Measurements from ENCODE around the gene ZC3H13. TPM values are rescaled to one million over a fixed set of nuclear protein-coding genes. Genes with fewer than 3 reads are reported as not detected.

Gene ZC3H13
- total RNA-seq, 3 donors from 2014 or later (not counting 1 experiment from before 2014, with no cell fraction given): 54.3 to 75.3 (median 65.8) TPM

- no peak for DNase-seq
- WGBS (ENCODE audit: insufficient coverage): 86% methylated on average over 3 of the region's 3 CpGs
- intact Hi-C loops (cut with micrococcal nuclease): no loop called here
Observed at GRCh38 chr13:45931211-45931610, 121.3 kb downstream of the ZC3H13 start.

GRCh38 chr13:45930177-45930576 lies 122.4 kb downstream of the ZC3H13 start:
- Histone ChIP-seq H3K4me3 (ENCODE audit: low read length) (no peak overlapping the region), H3K36me3 (ENCODE audit: control insufficient read depth, insufficient read depth, low read length) (no peaks in the 10 kb centered on the region), H3K27me3 (ENCODE audit: control insufficient read depth, insufficient read depth, low read length) (no peaks in the 10 kb centered on the region), H3K9me3 (ENCODE audit: control insufficient read depth, insufficient read depth, low read length) (no peaks in the 10 kb centered on the region), H3K4me1 (ENCODE audit: control insufficient read depth, insufficient read depth, low read length) (no peaks in the 10 kb centered on the region), H3K27ac (ENCODE audit: low read length) (no peak overlapping the region)
- no peaks in the 10 kb centered on the region for H3K9me3 Mint-ChIP-seq
- no peak overlapping the region for H3K4me3 Mint-ChIP-seq
- ATAC-seq (no peak), DNase-seq (no peak)
- intact Hi-C loops (cut with micrococcal nuclease): no loop called here
- no peaks in the 10 kb centered on the region for H3K4me1 Mint-ChIP-seq
- peaks cover 16 to 19% of the 10 kb centered on the region in 2 donors for H3K27me3 Mint-ChIP-seq (ENCODE audit: low read depth in 2 of 2)
- TF ChIP-seq CTCF (IDR thresholded peaks at IDR 0.05): no peak
- no peaks in the 10 kb centered on the region for H3K36me3 Mint-ChIP-seq
- 93% methylated on average over 6 of the region's 7 CpGs for WGBS (ENCODE audit: insufficient coverage)
- H3K27ac Mint-ChIP-seq: no peak overlapping the region

More at GRCh38 chr13:45931211-45931610, 121.3 kb downstream of the ZC3H13 start:
- Mint-ChIP-seq H3K27ac (no peak overlapping the region), H3K4me1 (no peaks in the 10 kb centered on the region), H3K4me3 (no peak overlapping the region), H3K36me3 (no peaks in the 10 kb centered on the region), H3K27me3 (ENCODE audit: low read depth in 2 of 2) (peaks cover 19 to 24% of the 10 kb centered on the region in 2 donors), H3K9me3 (no peaks in the 10 kb centered on the region)
- Histone ChIP-seq H3K27ac (ENCODE audit: low read length) (no peak overlapping the region), H3K4me1 (ENCODE audit: control insufficient read depth, insufficient read depth, low read length) (no peaks in the 10 kb centered on the region), H3K27me3 (ENCODE audit: control insufficient read depth, insufficient read depth, low read length) (no peaks in the 10 kb centered on the region), H3K9me3 (ENCODE audit: control insufficient read depth, insufficient read depth, low read length) (no peaks in the 10 kb centered on the region), H3K4me3 (ENCODE audit: low read length) (no peak overlapping the region), H3K36me3 (ENCODE audit: control insufficient read depth, insufficient read depth, low read length) (no peaks in the 10 kb centered on the region)
- no peak for TF ChIP-seq CTCF (IDR thresholded peaks at IDR 0.05)
- ATAC-seq: no peak

- 80% methylated on average over 1 of the region's 2 CpGs for WGBS (ENCODE audit: insufficient coverage)
- Mint-ChIP-seq H3K36me3 (no peaks in the 10 kb centered on the region), H3K27ac (no peak overlapping the region), H3K27me3 (ENCODE audit: low read depth in 2 of 2) (peaks cover 16 to 21% of the 10 kb centered on the region in 2 donors), H3K4me1 (no peaks in the 10 kb centered on the region), H3K9me3 (no peaks in the 10 kb centered on the region), H3K4me3 (no peak overlapping the region)
- Histone ChIP-seq H3K36me3 (ENCODE audit: control insufficient read depth, insufficient read depth, low read length) (no peaks in the 10 kb centered on the region), H3K27me3 (ENCODE audit: control insufficient read depth, insufficient read depth, low read length) (no peaks in the 10 kb centered on the region), H3K27ac (ENCODE audit: low read length) (no peak overlapping the region), H3K4me3 (ENCODE audit: low read length) (no peak overlapping the region), H3K9me3 (ENCODE audit: control insufficient read depth, insufficient read depth, low read length) (no peaks in the 10 kb centered on the region), H3K4me1 (ENCODE audit: control insufficient read depth, insufficient read depth, low read length) (no peaks in the 10 kb centered on the region)
- intact Hi-C loops (cut with micrococcal nuclease): no loop called here
- TF ChIP-seq CTCF (IDR thresholded peaks at IDR 0.05): no peak
- ATAC-seq: no peak
- DNase-seq: no peak
Observed at GRCh38 chr13:45928843-45929242, 123.7 kb downstream of the ZC3H13 start.

GRCh38 chr13:45928176-45928575 lies 124.4 kb downstream of the ZC3H13 start:
- ATAC-seq (no peak), DNase-seq (no peak)
- Histone ChIP-seq H3K27ac (ENCODE audit: low read length) (no peak overlapping the region), H3K4me1 (ENCODE audit: control insufficient read depth, insufficient read depth, low read length) (no peaks in the 10 kb centered on the region), H3K27me3 (ENCODE audit: control insufficient read depth, insufficient read depth, low read length) (no peaks in the 10 kb centered on the region), H3K36me3 (ENCODE audit: control insufficient read depth, insufficient read depth, low read length) (no peaks in the 10 kb centered on the region), H3K4me3 (ENCODE audit: low read length) (no peak overlapping the region), H3K9me3 (ENCODE audit: control insufficient read depth, insufficient read depth, low read length) (no peaks in the 10 kb centered on the region)
- Mint-ChIP-seq H3K27me3 (ENCODE audit: low read depth in 2 of 2) (peaks cover 12 to 17% of the 10 kb centered on the region in 2 donors), H3K4me3 (no peak overlapping the region), H3K27ac (no peak overlapping the region), H3K4me1 (no peaks in the 10 kb centered on the region), H3K9me3 (no peaks in the 10 kb centered on the region), H3K36me3 (no peaks in the 10 kb centered on the region)
- TF ChIP-seq CTCF (IDR thresholded peaks at IDR 0.05): no peak
- WGBS (ENCODE audit: insufficient coverage): 92% methylated on average over 5 of the region's 5 CpGs
- intact Hi-C loops (cut with micrococcal nuclease): no loop called here
